SH-SY5Y (cell line): ENCODE results near the gene RFX6.

Source experiments
- GATA2 ChIP-seq: IDR thresholded peaks from 2 replicates; pipeline ENCODE4 v1.6.1; 2011; ENCODE audit warnings: mild to moderate bottlenecking, low read depth, low read length
- GATA3 ChIP-seq: IDR thresholded peaks from 2 replicates; pipeline ENCODE4 v1.6.1; 2011; ENCODE audit warnings: low read depth, mild to moderate bottlenecking, low read length, moderate library complexity

GRCh38 chr6:116938305-116938704 is 61.3 kb downstream of the RFX6 start:
- TF ChIP-seq GATA3: no peak
- TF ChIP-seq GATA2: no peak
